Activated CD4-positive, alpha-beta T cell treated with anti-CD3 and anti-CD28 coated beads for 1 hour (primary cell): ENCODE measurements around the gene USP7.
A peak's percentile ranks its signal among the peaks of the same experiment; 100 is the strongest.

ENCODE experiments used
- DNase-seq: peaks from one replicate; pipeline ENCODE4 v3.0.0-alpha.2; 2020

Gene USP7

DNA sequence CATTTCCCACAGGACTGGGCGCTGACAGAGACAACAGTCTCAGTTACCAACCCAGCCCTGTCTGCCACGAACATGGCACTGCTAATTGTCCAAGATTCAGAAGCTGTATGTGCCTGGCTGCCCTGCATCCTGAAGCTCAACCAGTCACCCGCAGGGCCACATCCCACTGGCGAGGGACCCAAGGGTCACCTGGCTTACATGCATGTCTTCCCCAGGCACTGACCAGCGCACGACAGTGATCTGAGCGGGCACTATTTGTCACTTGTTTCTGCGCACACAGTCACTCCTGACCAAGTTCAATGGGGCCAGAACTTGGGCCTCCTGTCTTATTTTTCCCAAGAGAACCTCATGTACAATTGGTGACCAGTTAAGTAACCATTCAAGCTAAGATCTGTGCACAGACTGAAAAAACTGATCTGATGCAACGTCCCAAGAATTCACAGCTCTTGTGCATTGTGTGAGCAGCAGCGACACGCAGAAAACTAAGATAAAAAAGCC, 13.1 kb downstream of the USP7 start:
- no peak for DNase-seq

DNA sequence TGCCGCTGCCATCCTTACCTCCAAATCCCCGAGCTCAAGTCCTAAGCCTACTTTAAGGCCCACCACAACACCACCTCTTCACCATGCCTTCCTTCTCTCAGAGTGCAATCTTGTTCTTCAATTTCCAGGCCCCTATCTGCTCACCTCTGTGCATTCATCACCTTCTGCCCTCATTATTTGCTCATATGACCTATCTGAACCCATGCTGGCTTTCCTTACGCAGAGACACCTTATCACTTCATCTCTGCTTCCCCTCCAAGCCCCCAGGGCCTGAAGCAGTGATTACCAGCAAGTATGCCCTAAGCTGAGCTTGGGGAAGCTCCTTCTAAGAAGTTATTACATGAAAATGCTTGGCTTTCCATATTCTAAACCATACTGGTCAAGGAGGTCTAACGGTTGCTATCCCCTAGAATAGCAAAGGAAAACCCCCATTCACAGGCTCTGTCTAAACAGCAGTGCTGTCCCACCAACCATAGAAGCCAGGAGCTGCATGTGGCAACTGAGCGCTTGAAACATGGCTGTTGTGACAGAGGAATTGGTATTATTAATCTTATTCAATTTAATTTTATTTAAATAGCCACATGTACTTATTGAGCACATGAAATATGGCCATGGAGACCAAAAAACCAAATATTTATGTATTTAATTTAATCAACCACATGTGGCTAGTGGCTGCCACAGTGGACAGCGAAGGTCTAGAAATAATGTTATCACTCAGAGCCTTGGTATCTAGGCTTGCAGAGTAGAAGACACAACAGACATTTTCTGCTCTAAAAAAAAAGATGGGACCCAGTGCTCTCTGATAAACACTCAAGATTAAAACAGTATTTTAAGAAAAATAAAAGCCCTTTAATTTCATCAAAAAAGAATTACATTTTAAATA, 13.9 kb downstream of the USP7 start:
- no peak for DNase-seq

DNA sequence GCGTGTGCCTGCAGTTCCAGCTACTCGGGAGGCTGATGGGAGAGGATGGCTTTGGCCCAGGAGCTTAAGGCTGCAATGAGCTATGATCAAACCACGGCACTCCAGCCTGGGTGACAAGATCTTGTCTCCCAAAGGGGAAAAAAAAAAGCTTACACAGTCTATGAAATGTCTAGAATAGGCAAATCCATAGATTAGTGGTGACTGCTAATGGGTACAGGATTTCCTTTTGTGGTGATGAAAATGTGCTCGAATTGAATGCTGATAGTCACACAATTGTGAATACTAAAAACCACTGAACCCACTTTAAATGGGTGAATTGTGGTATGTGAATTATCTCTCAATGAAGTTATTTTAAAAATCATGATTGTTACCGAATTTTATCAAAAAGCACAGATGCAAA, 14.9 kb downstream of the USP7 start:
- DNase-seq, result no peak

DNA sequence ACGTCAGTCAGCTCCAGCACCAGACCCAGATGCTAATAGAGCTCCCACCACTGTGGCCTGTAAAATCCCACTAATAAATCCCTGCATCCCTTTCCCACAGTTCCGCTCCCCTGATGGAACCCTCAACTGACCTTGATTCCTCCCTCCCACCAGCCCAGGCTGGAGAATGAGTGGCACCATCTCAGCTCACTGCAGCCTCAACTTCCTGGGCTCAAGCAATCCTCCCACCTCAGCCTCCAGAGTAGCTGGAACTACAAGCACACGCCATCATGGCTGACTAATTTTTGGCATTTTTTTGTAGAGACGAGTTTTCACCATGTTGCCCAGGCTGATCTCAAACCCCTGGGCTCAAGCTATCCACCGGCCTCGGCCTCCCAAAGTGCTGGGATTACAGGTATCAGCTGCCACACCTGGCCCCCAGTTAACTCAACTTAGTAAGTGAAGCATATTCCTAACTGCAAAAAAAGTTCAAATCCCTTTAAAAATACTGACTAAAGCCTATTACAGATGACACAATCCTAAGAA, 15.6 kb downstream of the USP7 start:
- no peak for DNase-seq

DNA sequence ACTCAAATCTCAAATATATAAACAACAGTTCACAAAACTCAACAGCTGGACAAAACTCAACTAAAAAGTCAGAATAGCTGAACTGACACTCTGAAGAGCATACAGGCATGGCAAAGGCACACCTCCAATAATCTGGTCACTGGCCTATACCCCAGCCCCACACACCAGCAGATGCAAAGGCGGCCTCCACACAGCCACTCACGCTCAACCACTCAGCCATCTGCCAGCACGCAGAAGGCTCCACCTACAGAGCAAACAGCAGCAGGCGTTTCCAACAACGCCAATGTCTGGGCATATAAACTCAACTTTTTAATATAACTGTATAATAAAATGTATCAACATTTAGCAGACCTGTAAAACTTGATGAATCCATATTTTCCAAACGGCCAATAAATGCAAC, 17.2 kb downstream of the USP7 start:
- no peak for DNase-seq

DNA sequence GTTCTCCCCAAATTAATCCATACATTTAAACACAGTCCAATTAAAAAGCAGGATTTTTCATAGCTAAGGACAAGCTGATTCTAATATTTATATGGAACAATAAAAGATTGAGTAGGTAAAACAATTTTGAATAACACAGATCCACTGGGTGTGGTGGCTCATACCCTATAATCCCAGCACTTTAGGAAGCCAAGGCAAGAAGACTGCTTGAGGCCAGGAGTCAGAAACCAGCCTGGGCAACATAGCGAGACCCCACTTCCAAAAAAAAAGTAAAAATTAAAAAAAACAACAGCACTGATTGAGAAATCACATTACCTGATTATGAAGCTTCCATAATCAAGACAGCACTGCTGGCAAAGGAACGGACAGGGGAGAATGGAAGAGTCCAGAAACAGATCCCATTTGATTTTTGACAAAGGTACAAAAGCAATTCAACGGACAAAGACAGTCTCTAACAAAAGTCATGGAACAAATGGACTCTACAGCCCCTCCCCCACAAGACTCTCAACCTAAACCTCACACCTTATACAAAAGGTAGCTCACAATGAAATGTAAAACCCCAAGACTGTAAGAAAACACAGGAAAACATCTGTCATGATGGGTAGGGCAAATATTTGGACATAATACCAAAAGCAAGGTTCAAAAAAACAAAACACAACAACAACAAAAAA, 17.9 kb downstream of the USP7 start:
- DNase-seq, result no peak

DNA sequence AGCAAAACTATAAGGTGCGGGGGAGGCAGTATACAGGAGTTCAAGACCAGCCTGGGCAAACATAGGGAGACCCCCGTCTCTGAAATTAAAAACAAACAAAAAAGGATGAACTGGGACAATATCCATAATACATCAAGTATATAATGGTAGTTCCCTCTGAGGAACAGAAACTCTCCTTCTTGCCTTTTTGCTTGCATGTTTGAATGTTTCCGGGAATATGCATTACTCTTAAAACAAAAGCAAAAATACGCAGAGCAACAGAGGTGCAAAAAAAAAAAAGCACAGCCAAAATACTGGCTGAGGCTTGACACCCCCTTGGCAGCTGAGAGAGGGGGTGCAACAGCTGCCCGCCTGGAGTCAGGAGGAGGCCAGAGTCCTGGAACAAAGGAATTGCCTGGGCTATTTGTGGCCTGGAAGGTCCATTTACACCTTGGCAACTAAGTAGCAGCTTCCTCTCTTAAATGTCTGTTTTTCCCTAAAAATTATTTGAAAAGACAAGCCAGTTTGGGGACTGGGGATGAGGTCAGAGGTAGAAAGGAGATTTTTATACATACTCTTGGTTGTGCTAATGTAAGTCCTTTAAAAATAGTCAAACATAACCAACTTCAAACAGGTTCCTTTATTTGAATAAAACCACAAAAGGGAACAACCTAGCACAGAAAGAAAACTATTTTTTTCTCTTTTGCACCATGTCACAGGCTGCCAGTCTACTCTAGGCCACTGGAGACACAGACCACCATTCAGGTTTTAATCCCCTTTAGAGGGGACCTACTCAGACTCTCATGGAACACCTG, 19.5 kb downstream of the USP7 start:
- DNase-seq, result no peak

DNA sequence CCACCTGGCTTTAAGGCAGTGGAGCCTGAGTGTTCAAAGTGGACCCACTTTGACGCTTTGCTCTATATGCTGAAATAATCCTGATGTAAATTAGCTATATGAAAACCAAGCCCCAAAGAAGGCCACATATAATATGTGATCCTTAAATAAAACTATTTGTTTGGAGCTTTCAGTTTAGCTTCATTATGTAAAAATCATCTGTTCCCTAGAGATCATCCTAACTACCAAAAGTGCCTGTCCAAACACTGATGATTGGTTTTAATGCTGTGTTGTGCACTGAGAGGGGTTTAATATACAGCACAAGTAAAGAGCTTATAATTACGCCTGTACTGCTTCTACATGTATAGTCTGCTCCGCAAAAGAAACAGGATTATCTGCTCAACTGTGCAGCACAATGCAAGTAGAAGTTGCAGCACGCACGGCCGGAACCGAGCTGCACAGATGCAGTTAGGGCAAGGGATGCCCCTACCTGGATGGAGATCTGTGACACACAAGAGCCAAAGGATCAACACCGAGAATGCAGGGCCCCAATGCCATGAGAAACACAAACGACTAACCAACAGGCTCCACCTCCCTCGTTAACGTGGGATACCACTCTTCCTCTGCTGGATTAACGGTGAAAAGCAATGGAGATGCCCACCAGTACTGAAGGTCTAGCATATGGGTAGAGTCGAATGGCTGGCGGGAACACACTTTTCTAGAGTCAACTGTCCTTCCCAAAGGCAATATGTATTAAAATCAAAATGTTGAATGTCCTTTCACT, 20.5 kb downstream of the USP7 start:
- DNase-seq, result no peak

DNA sequence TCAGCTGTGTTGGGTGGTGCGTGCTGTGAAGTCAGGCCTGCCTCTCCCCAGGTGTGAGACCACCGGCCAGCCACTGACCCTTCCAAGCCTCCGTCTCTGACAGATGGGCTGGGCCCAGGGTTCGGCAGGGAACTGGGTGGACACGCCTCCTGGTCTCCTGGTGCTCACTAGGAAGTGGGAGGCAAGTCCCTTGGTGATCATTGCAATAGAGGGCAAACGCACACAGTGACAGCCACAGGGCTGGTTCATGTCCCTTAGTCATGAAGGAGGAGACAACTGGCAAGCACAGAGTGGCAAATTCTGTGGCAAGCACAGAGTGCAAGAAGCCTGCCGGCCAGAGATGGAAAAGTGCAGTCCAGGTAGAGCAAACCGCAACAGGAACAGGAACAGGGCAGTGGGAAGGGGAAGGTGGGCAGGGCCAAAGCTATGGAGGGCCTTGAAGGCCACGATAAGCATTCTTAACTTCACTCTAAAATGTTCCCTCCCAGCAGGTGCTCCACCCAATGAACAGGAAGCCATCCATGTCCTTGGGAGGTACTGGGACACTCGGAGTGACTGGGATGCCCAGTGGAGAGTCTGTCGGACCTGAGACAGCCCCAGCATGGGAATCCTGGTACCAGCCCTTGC, 21.9 kb downstream of the USP7 start:
- no peak for DNase-seq

DNA sequence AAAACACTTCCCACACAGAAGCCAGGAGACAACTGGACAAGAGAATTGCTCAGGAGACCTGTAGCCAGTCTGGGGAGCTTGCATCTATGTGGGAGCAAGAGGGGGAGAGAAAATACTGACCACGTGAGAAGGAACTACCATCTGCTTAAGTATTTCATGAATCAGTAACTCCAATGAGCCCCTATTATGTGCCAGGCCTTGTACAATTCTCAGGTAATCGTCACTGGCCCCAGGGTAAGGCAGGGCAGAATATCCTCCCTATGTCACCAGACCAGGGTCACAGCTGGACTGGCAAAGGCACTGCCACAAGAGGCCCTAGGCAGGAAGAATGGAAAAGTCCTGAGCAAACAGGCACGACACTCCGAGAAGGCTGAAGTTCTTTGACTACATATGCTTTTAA, 25.9 kb downstream of the USP7 start:
- DNase-seq, result no peak

DNA sequence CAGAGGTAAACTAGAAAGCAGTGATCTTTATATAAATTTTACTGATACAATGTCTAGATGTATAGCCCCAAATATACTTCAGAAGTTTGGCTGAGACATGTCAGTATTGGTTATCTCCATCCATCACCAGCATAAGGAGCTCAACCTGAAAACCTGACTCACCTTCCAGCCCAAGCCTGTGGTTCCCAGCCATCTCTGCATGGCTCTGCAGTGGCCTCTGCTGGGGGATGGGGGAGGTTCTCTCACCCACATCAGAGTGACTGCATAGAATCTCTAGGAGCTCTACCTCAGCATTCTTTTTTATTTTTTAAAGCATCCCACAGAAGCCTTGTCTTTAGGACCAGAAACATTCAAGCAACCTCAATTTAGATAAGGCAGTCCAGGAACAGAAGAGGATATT, 27.3 kb downstream of the USP7 start:
- peak; percentile 65 for DNase-seq

DNA sequence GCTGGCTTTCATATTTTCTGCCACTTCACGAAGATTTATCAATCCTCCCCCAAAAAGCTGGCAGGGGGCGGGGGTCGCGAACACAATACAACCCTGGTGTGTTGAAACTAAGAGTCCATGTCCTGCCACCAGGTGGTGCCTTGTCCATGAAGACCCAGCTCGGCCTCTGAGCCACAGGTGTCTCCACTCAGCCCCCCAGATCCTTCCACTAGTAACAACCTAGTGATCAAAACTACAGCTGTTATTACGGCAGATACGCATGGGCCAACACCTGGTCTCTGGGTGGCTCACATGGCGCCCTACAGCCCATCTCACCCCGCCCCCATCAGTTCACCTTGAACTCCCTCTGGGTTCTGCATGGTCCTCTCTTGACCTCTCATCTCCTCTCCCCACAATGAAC, 27.7 kb downstream of the USP7 start:
- DNase-seq, result no peak

DNA sequence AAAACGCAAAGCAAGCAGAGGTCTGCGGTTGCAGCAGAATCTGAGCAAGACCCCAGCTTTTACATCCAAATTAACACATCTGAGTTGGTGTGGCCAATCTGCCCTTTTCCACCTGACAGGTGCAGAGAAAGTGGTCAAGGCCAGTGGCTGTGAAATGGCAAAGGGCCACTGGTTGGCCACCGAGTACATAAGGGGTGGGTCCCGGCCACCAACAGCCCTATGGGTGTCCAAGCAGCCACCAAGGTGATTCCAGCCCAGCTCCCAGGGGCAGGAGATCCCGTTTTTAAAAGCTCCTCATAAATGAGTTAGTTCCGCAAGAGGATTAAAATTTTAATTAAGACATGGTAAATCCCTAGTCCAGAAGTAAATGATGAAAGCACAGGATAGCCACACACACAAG, 29.1 kb downstream of the USP7 start:
- DNase-seq, result no peak

DNA sequence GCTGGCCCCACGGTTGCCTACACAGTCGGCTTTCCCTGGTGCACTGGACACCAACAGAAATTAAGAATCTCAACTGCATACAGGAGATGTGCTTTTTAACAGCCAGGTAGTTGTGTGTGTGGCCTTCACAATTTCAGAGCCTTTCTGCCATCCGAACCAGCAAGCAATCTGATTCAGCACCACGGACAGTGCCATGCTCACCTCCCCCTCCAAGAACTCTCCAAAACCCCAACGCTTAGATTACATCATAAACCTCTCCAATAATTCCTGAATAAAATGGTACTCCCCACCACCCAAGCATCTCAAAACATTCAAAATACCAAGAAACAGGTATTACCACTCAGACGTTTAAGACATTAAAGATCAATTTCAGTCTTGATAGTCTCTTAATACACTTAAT, 31.8 kb downstream of the USP7 start:
- peak; percentile 24 for DNase-seq

DNA sequence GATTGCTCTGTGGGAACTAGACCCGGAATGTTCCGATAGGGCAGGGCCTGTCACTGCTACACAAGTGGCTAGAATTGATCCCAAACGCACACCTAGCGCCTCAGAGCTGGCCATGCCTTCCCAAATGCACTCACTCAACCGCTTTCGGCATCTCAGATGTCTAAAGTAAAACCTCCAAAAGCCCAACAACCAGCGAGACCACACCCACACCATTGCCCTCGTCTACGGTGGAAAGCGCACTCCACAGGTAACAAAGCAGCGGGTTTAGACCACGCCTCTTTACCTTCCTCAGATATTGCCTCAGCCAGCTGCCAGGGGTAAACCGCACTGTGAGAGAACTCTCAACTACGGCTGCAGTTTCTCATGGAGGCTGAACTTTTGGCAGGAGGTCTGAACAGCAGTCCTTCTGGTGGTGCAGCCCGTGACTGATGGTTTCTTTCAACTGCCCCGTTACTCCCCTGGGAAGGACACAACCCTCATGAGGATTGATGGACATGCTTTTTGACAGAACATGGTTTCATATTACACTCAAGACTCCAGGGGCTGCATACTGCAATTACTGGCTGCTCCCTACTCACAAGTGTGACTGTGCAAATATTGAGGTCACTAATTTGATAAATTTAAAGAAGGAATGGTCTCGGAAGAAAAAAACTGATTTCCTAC, 34.5 kb downstream of the USP7 start:
- no peak for DNase-seq

DNA sequence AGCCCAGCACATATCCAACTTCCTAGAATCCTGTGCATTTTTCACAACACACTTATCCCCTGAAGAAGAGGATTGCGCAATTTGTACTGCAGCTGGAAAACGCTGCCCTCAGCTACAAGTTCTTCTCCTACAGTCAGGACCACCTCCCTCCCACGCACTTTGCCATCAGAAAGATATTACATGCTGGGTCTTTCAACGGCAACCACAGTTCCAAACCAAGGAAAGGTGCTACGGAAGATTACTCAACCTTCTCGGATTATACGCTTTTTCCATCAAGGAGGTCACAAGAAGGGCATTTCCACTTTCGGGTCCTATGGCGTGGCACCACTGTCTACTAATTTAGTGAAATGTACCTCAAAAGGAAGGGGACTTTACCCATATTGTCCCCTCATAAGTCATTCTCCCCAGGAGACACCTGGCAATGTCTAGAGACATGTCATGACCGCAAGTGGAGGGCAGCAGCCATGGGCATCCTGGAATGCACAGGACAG, 35.2 kb downstream of the USP7 start:
- no peak for DNase-seq

DNA sequence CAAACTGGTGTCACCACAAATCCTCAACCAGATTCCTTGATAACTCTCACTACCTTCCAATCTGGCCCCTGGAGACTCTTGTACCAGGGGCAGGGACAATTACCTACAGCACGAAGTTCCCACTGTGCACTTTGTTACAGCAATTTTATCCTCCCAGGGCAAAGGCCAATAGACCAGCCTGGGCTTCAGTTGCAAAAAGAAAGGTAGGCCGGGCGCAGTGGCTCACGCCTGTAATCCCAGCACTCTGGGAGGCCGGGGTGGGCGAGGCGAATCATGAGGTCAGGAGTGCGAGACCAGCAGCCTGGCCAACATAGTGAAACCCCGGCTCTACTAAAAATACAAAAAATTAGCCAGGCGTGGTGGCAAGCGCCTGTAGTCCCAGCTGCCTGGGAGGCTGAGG, 36.9 kb downstream of the USP7 start:
- no peak for DNase-seq

DNA sequence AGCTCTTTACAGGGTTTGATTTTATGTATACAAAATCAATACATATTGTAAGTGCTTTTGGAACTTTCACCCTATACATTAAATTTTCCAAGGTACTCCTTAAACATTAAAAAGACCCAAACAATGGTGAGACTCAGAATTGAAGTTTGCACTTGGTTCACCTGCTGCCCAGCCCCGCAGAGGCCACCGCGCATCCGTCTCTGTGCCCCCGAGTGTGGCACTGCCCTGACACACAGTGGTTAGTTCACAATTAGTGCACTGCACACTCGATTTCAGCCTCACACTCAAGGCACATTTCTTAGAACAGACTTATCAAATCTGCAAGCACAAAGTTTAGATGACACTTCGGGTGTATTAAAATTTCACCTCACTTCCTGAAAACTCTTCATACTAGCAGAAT, 38.3 kb downstream of the USP7 start:
- no peak for DNase-seq

DNA sequence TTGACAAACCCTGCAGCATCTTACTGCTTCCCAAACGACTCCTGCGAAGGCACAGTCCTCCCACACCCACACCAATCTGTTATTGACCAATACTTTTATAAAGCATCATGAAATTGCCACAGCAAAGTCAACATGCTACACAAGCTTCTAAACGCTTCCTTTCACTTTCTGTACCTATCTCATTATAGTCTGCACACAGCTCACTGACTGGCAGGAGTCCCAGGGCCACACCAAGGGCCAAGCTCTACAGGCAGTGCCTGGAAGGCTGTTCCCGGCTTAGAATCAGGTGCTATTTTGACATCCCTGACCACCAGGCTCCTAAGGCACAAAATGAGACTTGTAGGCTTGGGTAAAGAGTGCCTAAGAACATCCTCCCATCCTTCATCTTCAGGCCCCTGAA, 39.5 kb downstream of the USP7 start:
- no peak for DNase-seq

DNA sequence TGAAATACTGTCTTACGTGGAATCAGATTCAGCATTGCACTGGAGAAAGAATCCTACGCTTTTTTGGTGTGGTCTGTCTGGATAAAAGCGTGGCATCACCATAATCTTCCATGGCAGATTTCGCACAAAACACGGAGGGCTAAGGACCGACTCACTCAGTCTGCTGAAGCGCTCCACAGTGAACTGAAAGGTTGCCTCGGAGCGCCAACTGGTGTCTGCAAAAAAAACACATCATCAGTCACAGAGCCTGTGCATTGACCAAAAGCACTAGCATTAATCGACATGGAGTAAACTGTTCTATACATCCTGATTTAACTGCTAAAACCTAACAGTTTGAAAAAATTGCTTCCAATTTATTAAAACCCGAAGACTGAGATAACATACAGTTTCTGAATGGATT, 40.5 kb downstream of the USP7 start:
- no peak for DNase-seq

DNA sequence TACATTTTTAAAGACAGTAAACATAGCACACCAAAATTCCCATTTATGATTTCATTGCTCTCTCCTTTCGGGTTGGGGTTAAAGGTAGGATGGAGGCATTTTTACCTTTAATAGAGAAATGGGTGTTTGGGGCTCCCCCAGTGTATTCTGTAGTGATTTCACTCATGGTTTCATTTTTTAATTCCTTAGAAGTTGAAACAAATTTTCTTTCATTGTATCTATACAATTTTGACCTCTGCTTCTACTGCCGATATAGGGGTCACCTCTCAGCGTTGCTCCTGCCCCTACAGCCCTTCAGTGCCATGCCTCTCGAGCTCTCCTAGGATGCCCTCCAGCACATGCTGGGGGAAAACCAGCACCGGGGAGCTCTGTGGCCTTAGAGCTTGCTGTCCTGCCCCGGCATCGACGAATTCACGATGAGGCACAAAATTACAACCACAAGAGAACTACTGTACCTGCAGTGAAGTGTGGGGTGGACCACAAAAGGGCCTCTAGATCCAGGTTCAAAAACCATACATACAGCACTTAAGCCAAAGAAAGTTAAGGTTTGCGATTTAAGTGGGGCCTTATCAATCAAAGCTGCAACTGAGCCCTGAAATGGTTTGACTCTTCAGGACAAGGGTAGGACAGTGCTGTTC, 42.2 kb downstream of the USP7 start:
- no peak for DNase-seq
